Heart left ventricle (tissue), 16 donors: ENCODE data around the gene SMARCC1. TPM values are rescaled to one million over a fixed set of nuclear protein-coding genes. Genes with fewer than 3 reads are reported as not detected.

Source experiments
- ATAC-seq, 4 donors: fragments of 200-7000 bp; cut with Tn5 transposase; one replicate each; pipeline ENCODE4 v1.9.1; 2020 to 2022; ENCODE audit warnings: moderate library complexity in 4 of 4, mild to moderate bottlenecking in 3 of 4, moderate number of reproducible peaks in 1 of 4
- DNase-seq, 5 donors: peaks; one replicate each; pipeline ENCODE4 v3.0.0-alpha.2; 2020
- H3K27ac ChIP-seq, 12 donors: fragments of 200-600 bp; sonication (generic) in 4 of 12; one replicate each; pipeline versions ENCODE4 v1.5.0 to v1.8.0; 2016 to 2022; ENCODE audit warnings: mild to moderate bottlenecking in 2 of 12
- H3K27me3 ChIP-seq, 9 donors: fragments of 200-600 bp; sonication (generic) in 2 of 9; one replicate each; pipeline versions ENCODE4 v1.5.1 to v1.8.0; 2016 to 2022; ENCODE audit warnings: mild to moderate bottlenecking in 3 of 9
- H3K36me3 ChIP-seq, 9 donors: fragments of 200-600 bp; sonication (generic) in 2 of 9; one replicate each; pipeline versions ENCODE4 v1.5.0 to v1.8.0; 2018 to 2022; ENCODE audit warnings: mild to moderate bottlenecking in 2 of 9
- H3K4me1 ChIP-seq, 12 donors: fragments of 200-600 bp; sonication (generic) in 4 of 12; one replicate each; pipeline versions ENCODE4 v1.5.0 to v1.8.0; 2016 to 2022; ENCODE audit warnings: mild to moderate bottlenecking in 3 of 12
- H3K4me3 ChIP-seq, 12 donors: fragments of 200-600 bp; sonication (generic) in 4 of 12; one replicate each; pipeline versions ENCODE4 v1.5.0 to v1.8.0; 2017 to 2022; ENCODE audit warnings: mild to moderate bottlenecking in 9 of 12, moderate library complexity in 4 of 12
- H3K9me3 ChIP-seq, 12 donors: fragments of 200-600 bp; sonication (generic) in 4 of 12; one replicate each; pipeline versions ENCODE4 v1.5.0 to v1.8.0; 2016 to 2022; ENCODE audit warnings: mild to moderate bottlenecking in 1 of 12
- CTCF ChIP-seq, 12 donors: fragments of 200-600 bp; sonication (generic) in 4 of 12; IDR thresholded peaks; one replicate each; pipeline versions ENCODE4 v1.5.0 to v1.8.0; 2018 to 2022; ENCODE audit warnings: antibody characterized with exemption in 12 of 12, mild to moderate bottlenecking in 5 of 12
- POLR2A ChIP-seq, 2 donors: fragments of 450-650 bp; IDR thresholded peaks; one replicate each; pipeline ENCODE4 v1.6.1; 2017; ENCODE audit warnings: antibody characterized with exemption in 2 of 2, mild to moderate bottlenecking in 2 of 2, moderate library complexity in 2 of 2
- WGBS, 4 donors: extraction: QIAGEN DNeasy Blood & Tissue Kit in 2 of 4; methylation state at CpG; one replicate each; pipeline versions ENCODE4 v1.1.5 to v1.1.7; 2013 to 2018; 5-methylcytosine and 5-hydroxymethylcytosine counted together
- intact Hi-C, 10 donors: fragments of 100-400 bp; cut with DNase I; formaldehyde crosslinking; loops; one replicate each; pipeline versions ENCODE4 v1.11.1 to v1.14.2; 2022
- polyA plus RNA-seq, 2 donors: library from polyadenylated mRNA; stranded (reverse); fragments of 200-250 nt; gene quantifications; one replicate each; pipeline ENCODE4 v1.2.3, GENCODE V29; 2013
- total RNA-seq, 9 donors: library from RNA; depleted of rRNA in 2 of 9; stranded (reverse); fragments of >200 nt in 2 of 9; fragmentation: NEBNext Ultra II Directional in 3 of 9; extraction: Animal tissue kit (Norgen Biotek cat#: 25700) in 3 of 9; gene quantifications; one replicate each; pipeline versions ENCODE4 v1.1.0 to v1.2.4, GENCODE V29; 2016 to 2023
- donor health status: ischemic (EF 13 %, LVEDD 7.1; RV severe dilation, severe dysfunction).
- donor health status: healthy with polysubstance abuse.
- donor health status: DM: no; HTN: yes; CAD: no.
- donor health status: DM: no; HTN: no; CAD: no.
- donor health status: ischemic (EF 25% LVEDD 6.9; RV normal size, moderate dysfunction).
- donor health status: ischemic (EF 25% LVEDD 5.7; RV mildly dilated, moderate dysfunction).
- donor health status: healthy.
- donor health status: DM: yes; HTN: yes; CAD: no.
- donor health status: ischemic (EF 35%, LVEDD 5.7; RV mildly dilated, moderate dysfunction).
- donor health status: nonischemic (EF 11% LVEDD 7.7; RV severe dilation, severe dysfunction).
- donor health status: DM: yes; HTN: yes; CAD: no.
- donor health status: PGD.
- donor health status: ischemic (EF 29% LVEDD 5.4; RV normal size, mild dysfunction).
- donor health status: nonischemic (EF 23%, LVEDD 6.1; RV moderate dilation, normal function).

The SMARCC1 gene
- total and polyA plus RNA-seq, 11 donors: 5.8 to 31.4 (median 25.5) TPM

GRCh38 chr3:47652142-47652541 is 129.6 kb downstream of the SMARCC1 start:
- no peak overlapping the region for H3K27ac ChIP-seq
- DNase-seq: no peak
- no peaks in the 10 kb centered on the region for H3K9me3 ChIP-seq
- H3K36me3 ChIP-seq: peaks cover 0 to 40% (median 21%) of the 10 kb centered on the region in 9 donors
- WGBS, 4 donors: 98 to 100% (median 98%) methylated on average over 3 of the region's 3 CpGs
- H3K27me3 ChIP-seq: no peaks in the 10 kb centered on the region
- H3K4me1 ChIP-seq: peaks cover 0 to 8% (median 0%) of the 10 kb centered on the region in 12 donors
- H3K4me3 ChIP-seq: no peak overlapping the region
- no peak for TF ChIP-seq POLR2A (IDR thresholded peaks at IDR 0.05)
- TF ChIP-seq CTCF (IDR thresholded peaks at IDR 0.05): no peak
- no peak for ATAC-seq
- intact Hi-C loops: no loop called here

GRCh38 chr3:47650294-47650693 is 131.4 kb downstream of the SMARCC1 start:
- Histone ChIP-seq H3K9me3 (no peaks in the 10 kb centered on the region), H3K27me3 (no peaks in the 10 kb centered on the region), H3K27ac (no peak overlapping the region), H3K36me3 (peaks cover 0 to 29% (median 12%) of the 10 kb centered on the region in 9 donors), H3K4me1 (peaks cover 0 to 8% (median 0%) of the 10 kb centered on the region in 12 donors), H3K4me3 (no peak overlapping the region)
- intact Hi-C loops: no loop called here
- no peak for TF ChIP-seq CTCF (IDR thresholded peaks at IDR 0.05)
- TF ChIP-seq POLR2A (IDR thresholded peaks at IDR 0.05): no peak
- 95 to 100% (median 97%) methylated on average over 1 of the region's 1 CpG for WGBS, 4 donors
- no peak for DNase-seq
- ATAC-seq: no peak

- Histone ChIP-seq H3K36me3 (peaks cover 0 to 25% (median 18%) of the 10 kb centered on the region in 9 donors), H3K4me1 (peaks cover 0 to 8% (median 0%) of the 10 kb centered on the region in 12 donors), H3K27ac (no peak overlapping the region), H3K9me3 (no peaks in the 10 kb centered on the region), H3K4me3 (no peak overlapping the region), H3K27me3 (no peaks in the 10 kb centered on the region)
- no peak for DNase-seq
- no peak for TF ChIP-seq CTCF (IDR thresholded peaks at IDR 0.05)
- TF ChIP-seq POLR2A (IDR thresholded peaks at IDR 0.05): no peak
- intact Hi-C loops: no loop called here
- WGBS, 4 donors: 78 to 84% (median 82%) methylated on average over 2 of the region's 2 CpGs
- peak in 3 of 4 donors; percentile 52 to 63 (median 61) for ATAC-seq
Observed at GRCh38 chr3:47647550-47647949, 134.1 kb downstream of the SMARCC1 start.

GRCh38 chr3:47646362-47646761 is 135.3 kb downstream of the SMARCC1 start:
- ATAC-seq: no peak
- H3K27ac ChIP-seq: no peak overlapping the region

More at GRCh38 chr3:47646362-47646761, 135.3 kb downstream of the SMARCC1 start:
- H3K4me3 ChIP-seq: no peak overlapping the region
- H3K9me3 ChIP-seq: no peaks in the 10 kb centered on the region
- H3K36me3 ChIP-seq: peaks cover 0 to 32% (median 28%) of the 10 kb centered on the region in 9 donors
- intact Hi-C loops: no loop called here
- no peak for DNase-seq
- TF ChIP-seq POLR2A (IDR thresholded peaks at IDR 0.05) (no peak), CTCF (IDR thresholded peaks at IDR 0.05) (no peak)
- WGBS, 4 donors: 70 to 92% (median 88%) methylated on average over 4 of the region's 4 CpGs
- H3K27me3 ChIP-seq: no peaks in the 10 kb centered on the region
- peaks cover 0 to 8% (median 0%) of the 10 kb centered on the region in 12 donors for H3K4me1 ChIP-seq
